AG10803 (cell line): ENCODE results near the gene CENPP.

Experiments
- DNase-seq: peaks from one replicate; pipeline ENCODE4 v3.0.0; 2010; ENCODE audit warnings: low read depth
- H3K4me3 ChIP-seq: 2 replicates; pipeline ENCODE4 v1.5.1; 2011; ENCODE audit warnings: mild to moderate bottlenecking, low read length, control low read depth
- TF ChIP-seq, protein P1 (sequence below): conservative IDR thresholded peaks from 2 replicates; pipeline ENCODE4 v1.5.1; 2011; ENCODE audit warnings: mild to moderate bottlenecking, low read length, control low read depth, inconsistent platforms

The CENPP gene

DNA sequence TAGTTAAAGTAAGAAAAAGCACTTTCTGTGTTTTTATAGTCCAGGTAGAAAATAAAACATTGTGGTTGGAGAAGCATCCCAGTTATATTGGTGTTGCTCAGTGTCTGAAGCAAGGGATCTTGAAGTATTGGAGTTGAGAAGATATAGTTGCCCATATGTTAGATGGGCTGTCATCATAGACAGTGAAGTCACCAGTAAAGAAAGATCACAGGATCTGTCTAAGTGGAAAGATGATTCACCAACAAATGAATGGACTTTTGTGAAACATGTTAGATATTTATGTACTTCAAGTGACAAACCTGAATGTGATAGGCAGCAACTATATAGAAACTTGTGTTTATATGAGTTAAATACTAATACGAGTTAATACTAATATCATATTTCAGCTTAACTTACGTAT, 66.9 kb downstream of the CENPP start:
- TF ChIP-seq, protein P1, sequence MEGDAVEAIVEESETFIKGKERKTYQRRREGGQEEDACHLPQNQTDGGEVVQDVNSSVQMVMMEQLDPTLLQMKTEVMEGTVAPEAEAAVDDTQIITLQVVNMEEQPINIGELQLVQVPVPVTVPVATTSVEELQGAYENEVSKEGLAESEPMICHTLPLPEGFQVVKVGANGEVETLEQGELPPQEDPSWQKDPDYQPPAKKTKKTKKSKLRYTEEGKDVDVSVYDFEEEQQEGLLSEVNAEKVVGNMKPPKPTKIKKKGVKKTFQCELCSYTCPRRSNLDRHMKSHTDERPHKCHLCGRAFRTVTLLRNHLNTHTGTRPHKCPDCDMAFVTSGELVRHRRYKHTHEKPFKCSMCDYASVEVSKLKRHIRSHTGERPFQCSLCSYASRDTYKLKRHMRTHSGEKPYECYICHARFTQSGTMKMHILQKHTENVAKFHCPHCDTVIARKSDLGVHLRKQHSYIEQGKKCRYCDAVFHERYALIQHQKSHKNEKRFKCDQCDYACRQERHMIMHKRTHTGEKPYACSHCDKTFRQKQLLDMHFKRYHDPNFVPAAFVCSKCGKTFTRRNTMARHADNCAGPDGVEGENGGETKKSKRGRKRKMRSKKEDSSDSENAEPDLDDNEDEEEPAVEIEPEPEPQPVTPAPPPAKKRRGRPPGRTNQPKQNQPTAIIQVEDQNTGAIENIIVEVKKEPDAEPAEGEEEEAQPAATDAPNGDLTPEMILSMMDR = no peak
- no peak overlapping the region for H3K4me3 ChIP-seq
- DNase-seq = no peak

DNA sequence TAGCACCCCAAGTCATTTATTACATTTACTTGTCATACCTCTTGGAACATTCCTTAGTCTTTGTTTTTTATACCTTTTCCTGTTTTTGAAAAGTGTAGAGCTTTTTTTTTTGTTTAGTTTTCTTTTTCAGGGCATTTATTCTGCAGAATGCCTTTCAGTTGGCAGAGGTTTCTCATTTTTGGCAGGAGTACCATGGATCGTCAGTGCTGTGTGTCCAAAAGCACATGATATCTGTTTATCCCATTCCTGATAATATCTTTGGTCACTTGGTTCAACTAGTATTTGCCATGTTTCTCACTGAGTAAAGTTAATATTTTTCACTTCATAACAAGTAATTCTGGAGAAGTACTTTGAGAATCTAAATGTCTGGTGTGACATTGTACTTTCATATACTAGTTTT, 67.9 kb downstream of the CENPP start:
- H3K4me3 ChIP-seq = no peak overlapping the region
- DNase-seq = peak; percentile 27
- TF ChIP-seq, protein P1 = no peak

DNA sequence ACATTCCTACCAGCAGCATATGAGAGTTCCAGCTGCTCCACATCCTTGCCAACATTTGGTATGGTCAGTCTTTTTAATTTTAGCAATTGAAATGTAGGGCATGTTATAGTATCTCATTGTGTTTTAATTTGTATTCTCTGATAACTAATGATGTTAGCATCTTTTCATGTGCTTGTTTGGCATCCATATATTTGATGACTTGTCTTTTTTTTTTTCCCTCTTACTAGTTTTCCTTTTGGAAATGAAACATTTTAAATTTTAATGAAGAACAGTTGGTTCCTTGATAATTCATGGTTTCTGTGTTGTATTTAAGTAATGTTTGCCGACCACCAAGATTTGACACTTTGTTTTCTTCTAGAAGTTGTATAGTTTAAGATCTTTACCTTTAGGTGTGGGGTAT, 69.9 kb downstream of the CENPP start:
- TF ChIP-seq, protein P1 = no peak
- no peak for DNase-seq
- H3K4me3 ChIP-seq = no peak overlapping the region

DNA sequence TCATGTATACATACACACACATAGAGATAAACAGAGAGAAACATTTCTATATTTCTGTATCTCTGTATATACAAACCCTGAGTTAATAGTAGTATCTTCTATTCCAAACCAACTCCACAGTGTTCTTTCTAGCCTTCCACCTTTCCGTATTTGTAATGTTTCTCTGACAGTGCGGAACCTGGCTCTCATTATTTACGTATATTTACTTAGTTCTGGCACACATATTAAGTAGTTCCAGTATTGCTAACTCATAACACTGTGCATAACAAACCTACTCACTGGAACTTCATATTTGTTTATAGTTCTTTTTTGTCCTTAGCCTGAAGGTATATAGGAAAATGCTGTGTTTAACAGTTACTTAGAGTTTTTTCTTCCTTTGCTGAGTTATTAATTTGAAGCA, 72.1 kb downstream of the CENPP start:
- DNase-seq = no peak
- H3K4me3 ChIP-seq = no peak overlapping the region
- TF ChIP-seq, protein P1 = no peak

DNA sequence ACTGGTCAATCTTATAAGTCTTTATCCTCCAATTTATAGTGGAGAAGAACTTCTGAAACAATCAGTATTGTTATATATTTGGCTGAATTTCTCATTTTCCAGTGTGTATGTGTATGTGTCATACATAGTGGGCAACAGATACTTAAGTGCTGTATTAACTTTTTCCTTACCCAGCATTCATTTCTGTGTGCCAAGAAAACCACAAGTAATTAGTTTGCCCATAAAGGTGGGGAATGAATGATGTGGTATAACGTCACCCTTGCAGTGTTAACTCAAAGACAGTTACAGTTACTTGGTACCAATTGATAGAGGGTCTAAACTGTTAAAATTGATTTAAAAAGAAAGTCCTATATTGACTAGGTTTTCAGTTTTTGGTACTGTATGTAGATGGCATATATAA, 76.6 kb downstream of the CENPP start:
- no peak overlapping the region for H3K4me3 ChIP-seq
- TF ChIP-seq, protein P1 = no peak
- no peak for DNase-seq

DNA sequence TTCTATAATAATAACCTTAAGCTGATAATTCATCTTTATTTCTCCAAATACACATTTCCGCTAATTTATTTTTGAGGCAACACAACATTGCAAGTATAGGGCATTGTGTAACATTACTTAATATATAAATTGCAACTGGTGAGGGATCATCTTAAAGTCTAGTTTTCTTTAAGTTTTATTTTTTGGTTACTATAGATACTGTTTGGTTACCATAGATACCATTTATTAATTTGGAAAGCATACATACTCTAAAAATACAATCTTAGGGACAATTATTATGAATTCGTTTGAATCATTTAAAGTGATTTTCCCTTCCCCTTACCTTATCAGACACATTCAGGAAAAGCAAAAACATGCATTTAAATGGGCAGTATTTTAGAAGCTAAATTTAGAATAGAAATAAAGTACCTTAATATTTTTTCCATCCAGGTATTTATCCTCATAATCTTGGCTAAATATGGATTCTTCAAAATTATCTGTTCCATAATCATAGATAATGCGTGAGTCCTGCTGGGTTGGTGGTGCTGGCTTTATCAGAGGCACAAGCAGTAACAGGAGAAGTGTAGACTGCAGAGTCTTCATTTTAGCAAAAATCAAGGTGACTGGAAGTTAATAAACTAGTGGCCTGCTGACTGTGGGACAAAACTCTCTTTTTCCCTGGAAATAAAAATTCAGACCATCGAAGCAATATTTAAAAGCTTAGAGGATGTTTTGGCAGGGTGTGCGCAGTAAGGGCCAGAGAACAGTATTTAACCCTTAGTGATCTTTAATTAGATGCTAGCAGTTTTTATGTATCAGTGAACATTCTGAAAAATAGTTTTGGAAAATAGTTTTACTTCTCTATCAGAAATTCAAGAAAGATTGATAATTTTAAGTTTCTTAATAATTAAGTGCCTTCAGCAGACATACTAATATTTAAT, 77.3 kb downstream of the CENPP start:
- DNase-seq = no peak
- no peak overlapping the region for H3K4me3 ChIP-seq
- TF ChIP-seq, protein P1 = no peak
